WERI-Rb-1 (cell line): ENCODE data around the gene TMEM253.

Experiments used
- DNase-seq: peaks from one replicate; pipeline ENCODE4 v3.0.0-alpha.2; 2020
- H3K27ac ChIP-seq: fragments of 250-450 bp; sonication (Bioruptor Pico); 2 replicates; pipeline ENCODE4 v1.5.1; 2020; ENCODE audit warnings: mild to moderate bottlenecking, moderate library complexity
- H3K27me3 ChIP-seq: fragments of 250-450 bp; sonication (Bioruptor Pico); 2 replicates; pipeline ENCODE4 v1.5.1; 2021; ENCODE audit warnings: mild to moderate bottlenecking, low read depth, moderate library complexity; ENCODE audit not compliant: insufficient read depth, severe bottlenecking
- H3K36me3 ChIP-seq: fragments of 250-450 bp; sonication (Bioruptor Pico); 2 replicates; pipeline ENCODE4 v1.5.1; 2020; ENCODE audit warnings: mild to moderate bottlenecking, moderate library complexity
- H3K4me3 ChIP-seq: 2 replicates; pipeline ENCODE4 v1.5.1; 2011; ENCODE audit warnings: low read depth, mild to moderate bottlenecking, control low read depth, low read length
- H3K9me3 ChIP-seq: fragments of 250-450 bp; sonication (Bioruptor Pico); 2 replicates; pipeline ENCODE4 v1.5.1; 2021; ENCODE audit warnings: mild to moderate bottlenecking, moderate library complexity; ENCODE audit not compliant: severe bottlenecking
- TF ChIP-seq, protein P1 (sequence below): IDR thresholded peaks from 2 replicates; pipeline ENCODE4 v1.5.1; 2011; ENCODE audit warnings: low read depth, mild to moderate bottlenecking, control low read depth, inconsistent platforms, low read length

Gene TMEM253

GRCh38 chr14:21100931-21101330 is at the start of gene TMEM253:
Gene TMEM253, plus strand, starts transcription at chr14:21101066. Its CDS starts 278 bp downstream, at chr14:21101344.
- DNase-seq = no peak
- Histone ChIP-seq H3K4me3 (no peak within 1 kb of the TSS), H3K36me3 (no peaks in the 10 kb centered on the region), H3K27me3 (no peaks in the 10 kb centered on the region), H3K9me3 (no peaks in the 10 kb centered on the region), H3K27ac (peak within 1 kb of the TSS; percentile 94)
- TF ChIP-seq, protein P1, sequence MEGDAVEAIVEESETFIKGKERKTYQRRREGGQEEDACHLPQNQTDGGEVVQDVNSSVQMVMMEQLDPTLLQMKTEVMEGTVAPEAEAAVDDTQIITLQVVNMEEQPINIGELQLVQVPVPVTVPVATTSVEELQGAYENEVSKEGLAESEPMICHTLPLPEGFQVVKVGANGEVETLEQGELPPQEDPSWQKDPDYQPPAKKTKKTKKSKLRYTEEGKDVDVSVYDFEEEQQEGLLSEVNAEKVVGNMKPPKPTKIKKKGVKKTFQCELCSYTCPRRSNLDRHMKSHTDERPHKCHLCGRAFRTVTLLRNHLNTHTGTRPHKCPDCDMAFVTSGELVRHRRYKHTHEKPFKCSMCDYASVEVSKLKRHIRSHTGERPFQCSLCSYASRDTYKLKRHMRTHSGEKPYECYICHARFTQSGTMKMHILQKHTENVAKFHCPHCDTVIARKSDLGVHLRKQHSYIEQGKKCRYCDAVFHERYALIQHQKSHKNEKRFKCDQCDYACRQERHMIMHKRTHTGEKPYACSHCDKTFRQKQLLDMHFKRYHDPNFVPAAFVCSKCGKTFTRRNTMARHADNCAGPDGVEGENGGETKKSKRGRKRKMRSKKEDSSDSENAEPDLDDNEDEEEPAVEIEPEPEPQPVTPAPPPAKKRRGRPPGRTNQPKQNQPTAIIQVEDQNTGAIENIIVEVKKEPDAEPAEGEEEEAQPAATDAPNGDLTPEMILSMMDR = no peak

GRCh38 chr14:21053184-21054122 is 47.4 kb upstream of the TMEM253 start:
- H3K27me3 ChIP-seq = no peaks in the 10 kb centered on the region
- no peak overlapping the region for H3K27ac ChIP-seq
- DNase-seq = no peak
- H3K36me3 ChIP-seq = no peaks in the 10 kb centered on the region
- TF ChIP-seq, protein P1 = no peak
- H3K9me3 ChIP-seq = no peaks in the 10 kb centered on the region
- H3K4me3 ChIP-seq = no peak overlapping the region

- Histone ChIP-seq H3K36me3 (no peaks in the 10 kb centered on the region), H3K27me3 (no peaks in the 10 kb centered on the region), H3K4me3 (no peak overlapping the region), H3K27ac (no peak overlapping the region), H3K9me3 (no peaks in the 10 kb centered on the region)
- DNase-seq = no peak
- TF ChIP-seq, protein P1 = no peak
Observed at GRCh38 chr14:21054123-21054767, 46.6 kb upstream of the TMEM253 start.

GRCh38 chr14:21054768-21055145 is 46.1 kb upstream of the TMEM253 start:
- DNase-seq = no peak

DNA sequence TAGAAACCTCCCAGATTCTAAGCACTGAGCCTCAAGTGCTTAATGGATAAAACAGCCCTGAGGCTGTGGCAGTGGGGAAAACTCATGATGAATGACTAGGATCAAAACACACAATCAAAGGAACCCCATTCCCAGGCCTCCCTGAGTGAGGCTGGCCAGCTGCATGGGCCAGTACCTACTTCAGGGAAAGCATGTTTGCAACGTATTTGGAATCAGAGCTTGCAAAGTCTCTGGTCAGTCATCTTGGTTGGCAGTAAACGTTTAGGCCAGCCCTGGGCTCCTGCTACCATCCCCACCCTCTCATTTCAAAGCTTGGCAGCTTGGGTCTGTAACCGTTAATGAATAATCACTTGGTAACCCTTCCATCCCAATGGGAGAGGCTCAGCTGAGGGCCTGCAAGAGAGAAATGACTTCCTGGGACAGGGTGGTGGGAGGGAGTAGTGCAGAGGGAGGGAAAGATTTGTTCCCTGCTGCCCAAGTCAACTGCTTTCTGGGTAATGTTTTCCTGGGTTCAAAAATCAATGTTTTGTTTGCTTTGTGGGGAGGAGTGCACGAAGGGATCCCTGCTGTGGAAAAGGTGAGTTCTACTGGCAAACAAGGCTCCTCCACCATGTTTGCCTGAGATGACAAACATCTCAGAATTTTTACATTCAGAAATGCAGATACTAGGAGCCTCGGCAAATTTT is 45.3 kb upstream of the TMEM253 start:
- Histone ChIP-seq H3K36me3 (no peaks in the 10 kb centered on the region), H3K9me3 (no peaks in the 10 kb centered on the region), H3K27ac (no peak overlapping the region), H3K27me3 (no peaks in the 10 kb centered on the region), H3K4me3 (no peak overlapping the region)
- DNase-seq = no peak
- TF ChIP-seq, protein P1 = no peak

More at GRCh38 chr14:21054768-21055145, 46.1 kb upstream of the TMEM253 start:
- no peaks in the 10 kb centered on the region for H3K27me3 ChIP-seq
- no peaks in the 10 kb centered on the region for H3K36me3 ChIP-seq
- no peaks in the 10 kb centered on the region for H3K9me3 ChIP-seq
- no peak overlapping the region for H3K4me3 ChIP-seq
- H3K27ac ChIP-seq = no peak overlapping the region
- TF ChIP-seq, protein P1 = no peak
